ENCODE results near the gene CISH. TPM values are rescaled to one million over a fixed set of nuclear protein-coding genes. Genes with fewer than 3 reads are reported as not detected.

CISH gene
- total and polyA plus RNA-seq, 10 of the 15 experiments (the other 5 are each of a cell fraction or from before 2014, with no cell fraction given): 0.21 to 4.4 (median 1.8) TPM

DNA sequence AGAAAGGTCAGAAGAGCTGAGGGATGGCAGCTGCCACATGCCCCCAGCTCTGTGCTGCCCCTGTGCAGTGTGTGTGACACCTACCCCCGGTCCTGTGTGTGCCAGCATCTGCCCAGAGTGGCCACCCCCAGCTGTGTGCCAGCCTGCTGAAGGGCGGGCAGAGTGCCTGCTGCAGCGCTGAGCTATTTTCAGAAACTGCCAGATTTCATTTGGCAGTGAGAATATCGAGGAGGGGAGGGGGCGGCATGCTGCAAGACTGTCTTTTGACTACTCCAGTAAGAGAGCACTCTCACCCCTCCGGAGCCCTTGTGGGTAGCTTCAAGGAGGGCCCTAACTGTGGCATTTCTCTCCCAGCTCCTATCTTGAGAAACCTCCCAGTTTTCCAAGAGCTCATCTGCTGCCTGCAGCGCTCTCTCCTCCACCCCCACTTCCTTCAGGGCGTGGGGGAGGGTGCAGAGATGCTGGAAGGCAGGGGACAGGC lies 37.9 kb upstream of the CISH start (continued):
- TF ChIP-seq ZNF622 (IDR thresholded peaks at IDR 0.05) (no peak), IRF3 (IDR thresholded peaks at IDR 0.05) (no peak)

DNA sequence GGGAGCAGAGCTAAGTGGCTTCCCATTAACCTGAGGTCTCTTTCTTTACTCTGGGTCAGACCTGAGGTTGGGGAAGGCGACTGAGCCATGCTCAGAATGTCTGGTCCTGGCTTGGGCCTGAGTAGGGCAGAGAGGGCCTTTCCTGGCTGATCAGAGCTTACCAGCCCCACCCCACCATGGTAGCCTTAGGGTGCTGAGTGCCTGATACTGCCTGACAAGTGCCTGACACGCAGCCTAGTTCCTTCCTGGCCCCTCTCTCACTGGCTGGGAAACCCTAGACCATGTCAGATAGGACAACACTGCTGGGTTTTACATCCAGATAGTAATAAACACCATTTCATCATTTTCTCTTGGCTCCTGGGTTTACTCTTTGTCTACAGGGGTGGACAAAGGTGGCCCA lies 37.4 kb upstream of the CISH start:
- Histone ChIP-seq H3K36me3 (ENCODE audit: control insufficient read depth in 2 of 2, insufficient read depth in 2 of 2, low read length in 1 of 2) (peaks cover 5 to 9% of the 10 kb centered on the region in 2 experiments; a peak in 3 of 4 replicates), H3K27ac (ENCODE audit: control insufficient read depth, insufficient read depth) (no peak overlapping the region)

More for the DNA sequence above, 37.4 kb upstream of the CISH start:
- in situ Hi-C loops (cut with MboI) (no loop called here), intact Hi-C loops (cut with micrococcal nuclease; ENCODE audit: unreplicated experiment) (no loop called here)
- SMC1A ChIA-PET (ENCODE audit: uncharacterized antibody, unreplicated experiment): interaction anchor here (0.5 to 1.4 kb wide), 3 partner anchors 33 to 321 kb away, joined by 3 to 4 read pairs (median 3); partner anchors contain the start of gene CISH
- FAIRE-seq (no peak), DNase-seq (ENCODE audit: low read depth, low spot score) (no peak), ATAC-seq (no peak)
- WGBS (ENCODE audit: insufficient coverage, insufficient replicate concordance, low lambda C conversion rate, missing lambda C conversion rate): 29% methylated on average over 2 of the region's 2 CpGs
- no peaks in the 10 kb centered on the region for H3K27me3 ChIP-seq (replicated peaks in 1 of 2; ENCODE audit: control insufficient read depth in 2 of 2, insufficient read depth in 2 of 2, low read length in 1 of 2)
- RAD21 ChIA-PET (ENCODE audit: unreplicated experiment): no interaction called here
- TF ChIP-seq, protein P1, sequence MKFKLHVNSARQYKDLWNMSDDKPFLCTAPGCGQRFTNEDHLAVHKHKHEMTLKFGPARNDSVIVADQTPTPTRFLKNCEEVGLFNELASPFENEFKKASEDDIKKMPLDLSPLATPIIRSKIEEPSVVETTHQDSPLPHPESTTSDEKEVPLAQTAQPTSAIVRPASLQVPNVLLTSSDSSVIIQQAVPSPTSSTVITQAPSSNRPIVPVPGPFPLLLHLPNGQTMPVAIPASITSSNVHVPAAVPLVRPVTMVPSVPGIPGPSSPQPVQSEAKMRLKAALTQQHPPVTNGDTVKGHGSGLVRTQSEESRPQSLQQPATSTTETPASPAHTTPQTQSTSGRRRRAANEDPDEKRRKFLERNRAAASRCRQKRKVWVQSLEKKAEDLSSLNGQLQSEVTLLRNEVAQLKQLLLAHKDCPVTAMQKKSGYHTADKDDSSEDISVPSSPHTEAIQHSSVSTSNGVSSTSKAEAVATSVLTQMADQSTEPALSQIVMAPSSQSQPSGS (IDR thresholded peaks at IDR 0.05; ENCODE audit: low read length): no peak
- TF ChIP-seq STAT1 (conservative IDR thresholded peaks at IDR 0.05) (no peak), TCF3 (IDR thresholded peaks at IDR 0.05; ENCODE audit: borderline replicate concordance, insufficient read depth, low read depth, low read length) (no peak), CHD4 (IDR thresholded peaks at IDR 0.05) (no peak), MTA2 (IDR thresholded peaks at IDR 0.05; ENCODE audit: low read depth) (no peak), NR2F1 (conservative IDR thresholded peaks at IDR 0.05) (no peak), ZNF217 (IDR thresholded peaks at IDR 0.05) (no peak), SUPT20H (IDR thresholded peaks at IDR 0.05; ENCODE audit: borderline replicate concordance, control insufficient read depth, low read depth, low read length) (no peak), BRCA1 (IDR thresholded peaks at IDR 0.05; ENCODE audit: low read depth, low read length) (no peak)
- TF ChIP-seq, protein P2, sequence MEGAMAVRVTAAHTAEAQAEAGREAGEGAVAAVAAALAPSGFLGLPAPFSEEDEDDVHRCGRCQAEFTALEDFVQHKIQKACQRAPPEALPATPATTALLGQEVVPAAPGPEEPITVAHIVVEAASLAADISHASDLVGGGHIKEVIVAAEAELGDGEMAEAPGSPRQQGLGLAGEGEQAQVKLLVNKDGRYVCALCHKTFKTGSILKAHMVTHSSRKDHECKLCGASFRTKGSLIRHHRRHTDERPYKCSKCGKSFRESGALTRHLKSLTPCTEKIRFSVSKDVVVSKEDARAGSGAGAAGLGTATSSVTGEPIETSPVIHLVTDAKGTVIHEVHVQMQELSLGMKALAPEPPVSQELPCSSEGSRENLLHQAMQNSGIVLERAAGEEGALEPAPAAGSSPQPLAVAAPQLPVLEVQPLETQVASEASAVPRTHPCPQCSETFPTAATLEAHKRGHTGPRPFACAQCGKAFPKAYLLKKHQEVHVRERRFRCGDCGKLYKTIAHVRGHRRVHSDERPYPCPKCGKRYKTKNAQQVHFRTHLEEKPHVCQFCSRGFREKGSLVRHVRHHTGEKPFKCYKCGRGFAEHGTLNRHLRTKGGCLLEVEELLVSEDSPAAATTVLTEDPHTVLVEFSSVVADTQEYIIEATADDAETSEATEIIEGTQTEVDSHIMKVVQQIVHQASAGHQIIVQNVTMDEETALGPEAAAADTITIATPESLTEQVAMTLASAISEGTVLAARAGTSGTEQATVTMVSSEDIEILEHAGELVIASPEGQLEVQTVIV (IDR thresholded peaks at IDR 0.05; ENCODE audit: borderline replicate concordance, partially characterized antibody): no peak
- TF ChIP-seq, protein P3, sequence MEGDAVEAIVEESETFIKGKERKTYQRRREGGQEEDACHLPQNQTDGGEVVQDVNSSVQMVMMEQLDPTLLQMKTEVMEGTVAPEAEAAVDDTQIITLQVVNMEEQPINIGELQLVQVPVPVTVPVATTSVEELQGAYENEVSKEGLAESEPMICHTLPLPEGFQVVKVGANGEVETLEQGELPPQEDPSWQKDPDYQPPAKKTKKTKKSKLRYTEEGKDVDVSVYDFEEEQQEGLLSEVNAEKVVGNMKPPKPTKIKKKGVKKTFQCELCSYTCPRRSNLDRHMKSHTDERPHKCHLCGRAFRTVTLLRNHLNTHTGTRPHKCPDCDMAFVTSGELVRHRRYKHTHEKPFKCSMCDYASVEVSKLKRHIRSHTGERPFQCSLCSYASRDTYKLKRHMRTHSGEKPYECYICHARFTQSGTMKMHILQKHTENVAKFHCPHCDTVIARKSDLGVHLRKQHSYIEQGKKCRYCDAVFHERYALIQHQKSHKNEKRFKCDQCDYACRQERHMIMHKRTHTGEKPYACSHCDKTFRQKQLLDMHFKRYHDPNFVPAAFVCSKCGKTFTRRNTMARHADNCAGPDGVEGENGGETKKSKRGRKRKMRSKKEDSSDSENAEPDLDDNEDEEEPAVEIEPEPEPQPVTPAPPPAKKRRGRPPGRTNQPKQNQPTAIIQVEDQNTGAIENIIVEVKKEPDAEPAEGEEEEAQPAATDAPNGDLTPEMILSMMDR (IDR thresholded peaks at IDR 0.05 in 2 of 3, conservative IDR thresholded peaks at IDR 0.05 in 1 of 3; ENCODE audit: control insufficient read depth in 2 of 3, extremely low read depth in 1 of 3, insufficient read depth in 1 of 3, low read depth in 3 of 3, low read length in 3 of 3): no peak
- no peak overlapping the region for H3K9ac ChIP-seq (ENCODE audit: control insufficient read depth, insufficient read depth, low read length)
- no peaks in the 10 kb centered on the region; the same call in 1 of the 2 replicates for H4K20me1 ChIP-seq (ENCODE audit: control insufficient read depth, insufficient read depth)
- H3K4me1 ChIP-seq (ENCODE audit: control insufficient read depth, insufficient read depth, low read length): no peaks in the 10 kb centered on the region
- no peak overlapping the region for H3K4me2 ChIP-seq (ENCODE audit: control insufficient read depth, insufficient read depth)
- no peaks in the 10 kb centered on the region for H3K9me3 ChIP-seq (replicated peaks; ENCODE audit: control insufficient read depth, insufficient read depth, low read length)
- no peak overlapping the region for H2AFZ ChIP-seq (ENCODE audit: control insufficient read depth, low read depth, low read length)
- CTCF ChIA-PET: interaction anchor here (10.8 kb wide), 1 partner anchor 30 kb away, joined by 250 read pairs; the partner anchor contains the start of gene MAPKAPK3
- H3K79me2 ChIP-seq (ENCODE audit: control insufficient read depth, insufficient read depth, low read length): no peaks in the 10 kb centered on the region
- POLR2A ChIA-PET: no interaction called here
- BruUV-seq (replicated peaks): no TSS peak
- no peak overlapping the region for H3K4me3 ChIP-seq

All from GM12878 (cell line).